ENCODE data around the gene RPL13. TPM values are rescaled to one million over a fixed set of nuclear protein-coding genes. Genes with fewer than 3 reads are reported as not detected.

Gene RPL13
- total and polyA plus RNA-seq, 2 of the 13 experiments (the other 11 are each of a cell fraction or from before 2014, with no cell fraction given), result 2,988 to 4,411 TPM

GRCh38 chr16:89572485-89573205, 12.2 kb downstream of the RPL13 start (continued):
- no peak for TF ChIP-seq ZNF646 (CRISPR knock-in tag; IDR thresholded peaks at IDR 0.05)
- TF ChIP-seq ZNF747 (CRISPR knock-in tag; IDR thresholded peaks at IDR 0.05; ENCODE audit: borderline replicate concordance), result peak; percentile 72; the same call in 1 of the 2 replicates
- 0 out of 2 replicates have a peak, but pooled peaks have one; percentile 19 for TF ChIP-seq ARHGAP35 (CRISPR knock-in tag; IDR thresholded peaks at IDR 0.05; ENCODE audit: borderline replicate concordance)
- TF ChIP-seq ZHX2 (IDR thresholded peaks at IDR 0.05; ENCODE audit: low read depth), result no peak
- TF ChIP-seq ZHX2 (CRISPR knock-in tag; IDR thresholded peaks at IDR 0.05; ENCODE audit: borderline replicate concordance), result no peak
- TF ChIP-seq RXRB (CRISPR knock-in tag; IDR thresholded peaks at IDR 0.05; ENCODE audit: borderline replicate concordance), result peak; percentile 52
- peak; percentile 82; the same call in 1 of the 2 replicates for TF ChIP-seq ZNF343 (CRISPR knock-in tag; IDR thresholded peaks at IDR 0.05)
- TF ChIP-seq ZNF891 (CRISPR knock-in tag; IDR thresholded peaks at IDR 0.05), result peak; percentile 87; the same call in 1 of the 2 replicates
- TF ChIP-seq POLR2A (IDR thresholded peaks at IDR 0.05; ENCODE audit: insufficient read depth in 1 of 2, low read depth in 2 of 2, low read length in 2 of 2), result peak; percentile 55 to 56; a peak in 3 of 4 replicates
- TF ChIP-seq DPF2 (CRISPR knock-in tag; IDR thresholded peaks at IDR 0.05; ENCODE audit: borderline replicate concordance, low read depth), result peak; percentile 66
- no peak for TF ChIP-seq ZNF143 (CRISPR knock-in tag; IDR thresholded peaks at IDR 0.05)
- TF ChIP-seq JUN (CRISPR knock-in tag; IDR thresholded peaks at IDR 0.05), result peak; percentile 93
- peak; percentile 88 for TF ChIP-seq ZBTB37 (CRISPR knock-in tag; IDR thresholded peaks at IDR 0.05)
